IPS-11a (cell line): ENCODE measurements around the gene GPR33.
"Not testable (repeated sequence)": the region's sequence is repeated elsewhere in the genome, so short reads cannot be mapped to it uniquely, and the experiment has no call there.

Experiments
- H3K4me3 ChIP-seq: one replicate; pipeline ENCODE4 v1.5.1; 2013; ENCODE audit warnings: low read depth, low read length, control low read depth

Gene GPR33

GRCh38 chr14:31487886-31488285 is at the start of gene GPR33:
GPR33 (minus strand) TSS chr14:31488039; CDS start chr14:31483965, 4,074 bp downstream.
- H3K4me3 ChIP-seq: no peak within 1 kb of the TSS

GRCh38 chr14:31536201-31536960 is 48.5 kb upstream of the GPR33 start:
- no peak overlapping the region for H3K4me3 ChIP-seq

GRCh38 chr14:31530136-31530535 is 42.3 kb upstream of the GPR33 start:
- no peak overlapping the region for H3K4me3 ChIP-seq

GRCh38 chr14:31529053-31529452 is 41.2 kb upstream of the GPR33 start:
- no peak overlapping the region for H3K4me3 ChIP-seq

- no peak overlapping the region for H3K4me3 ChIP-seq
These were observed 39.7 kb upstream of the GPR33 start for GRCh38 chr14:31527546-31527945.

GRCh38 chr14:31527087-31527486 is 39.2 kb upstream of the GPR33 start:
- no peak overlapping the region for H3K4me3 ChIP-seq

- no peak overlapping the region for H3K4me3 ChIP-seq
These were observed 23.0 kb upstream of the GPR33 start for GRCh38 chr14:31510855-31511254.

- no peak overlapping the region for H3K4me3 ChIP-seq
These were observed 22.4 kb upstream of the GPR33 start for GRCh38 chr14:31510222-31510621.

GRCh38 chr14:31508135-31508534 is 20.3 kb upstream of the GPR33 start:
- no peak overlapping the region for H3K4me3 ChIP-seq

GRCh38 chr14:31505411-31505810 is 17.6 kb upstream of the GPR33 start:
- H3K4me3 ChIP-seq: no peak overlapping the region

GRCh38 chr14:31501870-31502269 is 14.0 kb upstream of the GPR33 start:
- no peak overlapping the region for H3K4me3 ChIP-seq

GRCh38 chr14:31492759-31493498 is 5.1 kb upstream of the GPR33 start:
- H3K4me3 ChIP-seq: no peak overlapping the region

- H3K4me3 ChIP-seq: no peak overlapping the region
These were observed 1.9 kb upstream of the GPR33 start for GRCh38 chr14:31489691-31490090.

GRCh38 chr14:31486764-31487163 is 1.1 kb downstream of the GPR33 start:
- no peak overlapping the region for H3K4me3 ChIP-seq

- H3K4me3 ChIP-seq: no peak overlapping the region
These were observed 3.1 kb downstream of the GPR33 start for GRCh38 chr14:31484754-31485153.

GRCh38 chr14:31480156-31480555 is 7.7 kb downstream of the GPR33 start:
- H3K4me3 ChIP-seq: no peak overlapping the region

- no peak overlapping the region for H3K4me3 ChIP-seq
These were observed 8.8 kb downstream of the GPR33 start for GRCh38 chr14:31479027-31479426.

- no peak overlapping the region for H3K4me3 ChIP-seq
These were observed 10.6 kb downstream of the GPR33 start for GRCh38 chr14:31477248-31477647.

- no peak overlapping the region for H3K4me3 ChIP-seq
These were observed 11.5 kb downstream of the GPR33 start for GRCh38 chr14:31476131-31476866.

GRCh38 chr14:31466554-31466953 is 21.3 kb downstream of the GPR33 start:
- H3K4me3 ChIP-seq: no peak overlapping the region

- no peak overlapping the region for H3K4me3 ChIP-seq
These were observed 22.7 kb downstream of the GPR33 start for GRCh38 chr14:31465111-31465510.

- H3K4me3 ChIP-seq: not testable (repeated sequence)
These were observed 25.4 kb downstream of the GPR33 start for GRCh38 chr14:31462450-31462849.
